ENCODE data around the gene BORCS6.
"Not testable (repeated sequence)": the region's sequence is repeated elsewhere in the genome, so short reads cannot be mapped to it uniquely, and the experiment has no call there.

GRCh38 chr17:8214000-8214399 is 24.0 kb upstream of the BORCS6 start:
- TF ChIP-seq ZNF24 (IDR thresholded peaks at IDR 0.05); CBX8 (IDR thresholded peaks at IDR 0.05; ENCODE audit: borderline replicate concordance, extremely low read depth, low read depth, low read length, poor library complexity, severe bottlenecking); RB1 (IDR thresholded peaks at IDR 0.05; ENCODE audit: low read depth); E2F4 (CRISPR knock-in tag; IDR thresholded peaks at IDR 0.05; ENCODE audit: low read depth); MXI1 (IDR thresholded peaks at IDR 0.05; ENCODE audit: low read depth, low read length); ARID2 (IDR thresholded peaks at IDR 0.05); TAF1 (IDR thresholded peaks at IDR 0.05; ENCODE audit: control insufficient read depth, extremely low read depth, insufficient read depth, low read length, severe bottlenecking); ZNF583 (CRISPR knock-in tag; IDR thresholded peaks at IDR 0.05); TBP (optimal IDR thresholded peaks at IDR 0.05; ENCODE audit: low read depth, low read length); HDAC8 (tag; IDR thresholded peaks at IDR 0.05); ZNF311 (CRISPR knock-in tag; IDR thresholded peaks at IDR 0.05); GATAD2B (IDR thresholded peaks at IDR 0.05; ENCODE audit: borderline replicate concordance); CREB1 (IDR thresholded peaks at IDR 0.05); CREB1 (CRISPR knock-in tag; IDR thresholded peaks at IDR 0.05): not testable (repeated sequence)
- TF ChIP-seq, protein P1, sequence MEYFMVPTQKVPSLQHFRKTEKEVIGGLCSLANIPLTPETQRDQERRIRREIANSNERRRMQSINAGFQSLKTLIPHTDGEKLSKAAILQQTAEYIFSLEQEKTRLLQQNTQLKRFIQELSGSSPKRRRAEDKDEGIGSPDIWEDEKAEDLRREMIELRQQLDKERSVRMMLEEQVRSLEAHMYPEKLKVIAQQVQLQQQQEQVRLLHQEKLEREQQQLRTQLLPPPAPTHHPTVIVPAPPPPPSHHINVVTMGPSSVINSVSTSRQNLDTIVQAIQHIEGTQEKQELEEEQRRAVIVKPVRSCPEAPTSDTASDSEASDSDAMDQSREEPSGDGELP (CRISPR knock-in tag; IDR thresholded peaks at IDR 0.05; ENCODE audit: borderline replicate concordance), result not testable (repeated sequence)
